Breast epithelium (tissue), 4 donors: ENCODE data around the gene DDX41. TPM values are rescaled to one million over a fixed set of nuclear protein-coding genes. Genes with fewer than 3 reads are reported as not detected.

Source experiments
- DNase-seq, 2 donors: peaks; one replicate each; pipeline ENCODE4 v3.0.0-alpha.2; 2019; ENCODE audit warnings: low spot score in 2 of 2
- H3K27ac ChIP-seq, 2 donors: fragments of 200-600 bp; sonication (generic) in 1 of 2; one replicate each; pipeline ENCODE4 v1.5.1; 2016 to 2019; ENCODE audit warnings: mild to moderate bottlenecking in 1 of 2
- H3K27me3 ChIP-seq, 2 donors: fragments of 200-600 bp; sonication (generic) in 1 of 2; one replicate each; pipeline versions ENCODE4 v1.5.1 to v1.6.0; 2017 to 2019; ENCODE audit warnings: control low read depth in 1 of 2, mild to moderate bottlenecking in 1 of 2
- H3K36me3 ChIP-seq: fragments of 200-600 bp; one replicate; pipeline ENCODE4 v1.5.1; 2019
- H3K4me1 ChIP-seq, 2 donors: fragments of 200-600 bp; sonication (generic); one replicate each; pipeline ENCODE4 v1.5.1; 2016 to 2019; ENCODE audit warnings: control low read depth in 1 of 2
- H3K4me3 ChIP-seq, 3 donors: fragments of 200-600 bp; sonication (generic); 1 replicate in 2 of 3; 2 replicates in 1 of 3; pipeline ENCODE4 v1.5.1; 2016 to 2019; ENCODE audit warnings: mild to moderate bottlenecking in 3 of 3, moderate library complexity in 2 of 3
- H3K9me3 ChIP-seq, 2 donors: fragments of 200-600 bp; sonication (generic) in 1 of 2; one replicate each; pipeline ENCODE4 v1.5.1; 2016 to 2019; ENCODE audit warnings: control low read depth in 1 of 2
- CTCF ChIP-seq, 3 donors: fragments of 450-650 bp; IDR thresholded peaks; one replicate each; pipeline ENCODE4 v1.5.1; 2016 to 2017; ENCODE audit warnings: antibody characterized with exemption in 3 of 3, mild to moderate bottlenecking in 3 of 3, moderate library complexity in 3 of 3
- POLR2A ChIP-seq: fragments of 450-650 bp; IDR thresholded peaks from one replicate; pipeline ENCODE4 v1.6.1; 2016; ENCODE audit warnings: antibody characterized with exemption, mild to moderate bottlenecking, moderate library complexity
- POLR2AphosphoS5 ChIP-seq, 3 donors: sonication (generic); formaldehyde crosslinking; IDR thresholded peaks; one replicate each; pipeline ENCODE4 v1.6.1; 2017; ENCODE audit warnings: antibody characterized with exemption in 3 of 3
- intact Hi-C: fragments of 100-400 bp; cut with DNase I; formaldehyde crosslinking; loops from one replicate; pipeline ENCODE4 v1.15.1; 2023; ENCODE audit warnings: low total_unique reads
- total RNA-seq, 3 donors: library from RNA; depleted of rRNA; stranded (reverse); fragments of >200 nt; gene quantifications; one replicate each; pipeline ENCODE4 v1.1.0, GENCODE V29; 2016

Gene DDX41
- total RNA-seq, 3 donors from 2014 or later: 76.0 to 110 (median 103) TPM

- no peak overlapping the region for H3K27ac ChIP-seq
- intact Hi-C loops: no loop called here
- no peak overlapping the region for H3K4me3 ChIP-seq
- H3K9me3 ChIP-seq: no peaks in the 10 kb centered on the region
- no peaks in the 10 kb centered on the region for H3K27me3 ChIP-seq
- H3K36me3 ChIP-seq: no peaks in the 10 kb centered on the region
- no peak for DNase-seq
- H3K4me1 ChIP-seq: peaks cover 8 to 14% of the 10 kb centered on the region in 2 donors
- TF ChIP-seq POLR2A (no peak), POLR2AphosphoS5 (IDR thresholded peaks at IDR 0.05) (no peak), CTCF (IDR thresholded peaks at IDR 0.05) (no peak)
Observed at GRCh38 chr5:177468329-177468684, 48.5 kb downstream of the DDX41 start.

- peaks cover 8 to 13% of the 10 kb centered on the region in 2 donors for H3K4me1 ChIP-seq
- TF ChIP-seq POLR2A (no peak), POLR2AphosphoS5 (IDR thresholded peaks at IDR 0.05) (no peak), CTCF (IDR thresholded peaks at IDR 0.05) (no peak)
- no peaks in the 10 kb centered on the region for H3K36me3 ChIP-seq
- no peak for DNase-seq
- H3K27ac ChIP-seq: no peak overlapping the region
- intact Hi-C loops: no loop called here
- H3K4me3 ChIP-seq: no peak overlapping the region
- no peaks in the 10 kb centered on the region for H3K27me3 ChIP-seq
- no peaks in the 10 kb centered on the region for H3K9me3 ChIP-seq
Observed at GRCh38 chr5:177467436-177467835, 49.3 kb downstream of the DDX41 start.

- no peak for TF ChIP-seq POLR2AphosphoS5 (IDR thresholded peaks at IDR 0.05)
- TF ChIP-seq CTCF (IDR thresholded peaks at IDR 0.05): no peak
- no peak for TF ChIP-seq POLR2A
- intact Hi-C loops: no loop called here
- Histone ChIP-seq H3K4me1 (peaks cover 2 to 7% of the 10 kb centered on the region in 2 donors), H3K4me3 (no peak overlapping the region), H3K36me3 (no peaks in the 10 kb centered on the region), H3K9me3 (no peaks in the 10 kb centered on the region), H3K27ac (no peak overlapping the region), H3K27me3 (no peaks in the 10 kb centered on the region)
- no peak for DNase-seq
Observed at GRCh38 chr5:177466861-177467260, 49.9 kb downstream of the DDX41 start.

- H3K27ac ChIP-seq: no peak overlapping the region
- H3K9me3 ChIP-seq: no peaks in the 10 kb centered on the region
- H3K4me3 ChIP-seq: no peak overlapping the region
- no peaks in the 10 kb centered on the region for H3K36me3 ChIP-seq
- H3K27me3 ChIP-seq: no peaks in the 10 kb centered on the region
- no peak for TF ChIP-seq POLR2AphosphoS5 (IDR thresholded peaks at IDR 0.05)
- no peak for TF ChIP-seq POLR2A
- TF ChIP-seq CTCF (IDR thresholded peaks at IDR 0.05): no peak
- intact Hi-C loops: no loop called here
- DNase-seq: no peak
- no peaks in the 10 kb centered on the region for H3K4me1 ChIP-seq
Observed at GRCh38 chr5:177465044-177465443, 51.7 kb downstream of the DDX41 start.

- intact Hi-C loops: no loop called here
- DNase-seq: no peak
Observed at GRCh38 chr5:177462021-177462670, 54.6 kb downstream of the DDX41 start.

More at GRCh38 chr5:177462021-177462670, 54.6 kb downstream of the DDX41 start:
- H3K4me3 ChIP-seq: peak overlapping the region in 1 of 3 donors; percentile 30
- peak overlapping the region in 1 of 2 donors; percentile 70 for H3K27ac ChIP-seq
- no peak for TF ChIP-seq CTCF (IDR thresholded peaks at IDR 0.05)
- peak in 1 of 3 donors; percentile 18 for TF ChIP-seq POLR2AphosphoS5 (IDR thresholded peaks at IDR 0.05)
- no peaks in the 10 kb centered on the region for H3K27me3 ChIP-seq
- H3K4me1 ChIP-seq: no peaks in the 10 kb centered on the region
- no peaks in the 10 kb centered on the region for H3K36me3 ChIP-seq
- no peaks in the 10 kb centered on the region for H3K9me3 ChIP-seq

Other genes with a start within 250 kb of the DDX41 start
- gene RAB24, start 213.2 kb downstream of the DDX41 start, total RNA-seq: 10 to 100 TPM; 21.4 to 62.9 (median 36.0) TPM
- gene PRELID1, start 213.2 kb downstream of the DDX41 start, total RNA-seq: 10 to 100 TPM; 61.0 to 97.0 (median 68.8) TPM
- 10 to 100 TPM in 1 of 3 donors, 1 to 10 TPM in 2; 4.2 to 10.5 (median 9.4) TPM for gene MXD3, start 205.1 kb downstream of the DDX41 start, total RNA-seq
- gene LMAN2, start 165.3 kb downstream of the DDX41 start, total RNA-seq: 100 to 1,000 TPM; 139 to 188 (median 170) TPM
- gene RGS14, start 159.0 kb downstream of the DDX41 start, total RNA-seq: 10 to 100 TPM in 2 of 3 donors, 1 to 10 TPM in 1; 9.0 to 16.4 (median 11.3) TPM
- gene SLC34A1, start 132.5 kb downstream of the DDX41 start, total RNA-seq: not detected
- not detected for gene PFN3, start 116.3 kb downstream of the DDX41 start, total RNA-seq
- 1 to 10 TPM in 2 of 3 donors, under 1 TPM in 1; 0.64 to 2.9 (median 2.6) TPM for gene F12, start 107.4 kb downstream of the DDX41 start, total RNA-seq
- 10 to 100 TPM; 21.3 to 25.0 (median 22.1) TPM for gene GRK6, start 90.3 kb downstream of the DDX41 start, total RNA-seq
- gene PRR7, start 70.1 kb downstream of the DDX41 start, total RNA-seq: 1 to 10 TPM in 2 of 3 donors, under 1 TPM in 1; 0.48 to 2.0 (median 1.3) TPM
- gene DBN1, start 43.3 kb downstream of the DDX41 start, total RNA-seq: 10 to 100 TPM; 30.7 to 94.6 (median 61.3) TPM
- 10 to 100 TPM; 17.1 to 61.9 (median 42.6) TPM for gene PDLIM7, start 19.4 kb downstream of the DDX41 start, total RNA-seq
- gene DOK3, start 7.1 kb downstream of the DDX41 start, total RNA-seq: 1 to 10 TPM; 1.6 to 7.2 (median 6.6) TPM
- gene FAM193B, start 37.6 kb upstream of the DDX41 start, total RNA-seq: 10 to 100 TPM; 35.4 to 81.5 (median 77.0) TPM
- gene TMED9, start 75.2 kb upstream of the DDX41 start, total RNA-seq: 100 to 1,000 TPM in 1 of 3 donors, 10 to 100 TPM in 2; 75.4 to 109 (median 95.1) TPM
- gene B4GALT7, start 83.2 kb upstream of the DDX41 start, total RNA-seq: 10 to 100 TPM; 21.4 to 27.5 (median 22.6) TPM